ENCODE results near the gene BFAR.
A peak's percentile ranks its signal among the peaks of the same experiment; 100 is the strongest.
"Not testable (repeated sequence)": the region's sequence is repeated elsewhere in the genome, so short reads cannot be mapped to it uniquely, and the experiment has no call there.

Gene BFAR

DNA sequence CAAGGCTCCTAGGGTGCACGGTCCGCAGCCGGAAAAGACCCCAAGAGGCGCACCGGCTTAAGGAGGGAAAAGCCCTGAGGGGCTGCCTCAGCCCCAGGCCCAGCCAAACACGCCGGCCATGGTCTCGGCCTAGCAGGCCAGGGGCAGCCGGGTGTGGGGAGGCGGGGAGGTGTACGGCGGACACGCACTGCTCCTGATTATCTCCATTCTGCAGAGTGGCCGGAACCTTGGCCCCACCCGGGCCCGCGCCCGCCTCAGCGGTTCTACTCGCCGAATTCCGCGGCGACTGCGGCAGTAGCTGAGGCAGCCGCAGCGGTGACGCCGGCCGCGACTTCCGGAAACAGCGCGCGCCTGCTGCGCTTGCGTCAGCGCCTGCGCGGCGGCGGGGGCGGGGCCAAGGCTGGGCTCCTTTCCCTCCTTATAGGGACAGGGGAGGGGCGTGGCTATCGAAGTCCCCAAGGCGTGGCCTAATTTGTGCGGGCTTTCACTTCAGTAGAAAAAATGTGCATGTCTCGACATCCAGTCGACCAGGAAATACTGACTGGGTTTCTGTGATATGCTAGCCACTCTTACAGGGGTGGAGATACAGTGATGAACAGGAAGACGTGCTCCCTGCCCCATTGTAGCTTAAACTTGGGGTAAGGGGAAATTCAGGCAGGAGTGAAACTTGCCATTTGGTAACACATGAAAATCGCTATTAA is 2.7 kb upstream of the BFAR start, which contains the start of gene PARN:
Gene PARN, minus strand, starts transcription at position 342 of the 701 bp plus-strand sequence. Its CDS starts 135 bp downstream, at position 207.
- Histone ChIP-seq H2BK120ac (ENCODE audit: low read depth, low read length) (peak within 1 kb of the TSS; percentile 79), H3K36me3 (ENCODE audit: control insufficient read depth, insufficient read depth, low read length) (no peaks in the 10 kb centered on the region), H3K56ac (ENCODE audit: low read length) (peak within 1 kb of the TSS; percentile 97), H3K18ac (ENCODE audit: low read length) (peak within 1 kb of the TSS; percentile 25), H2BK5ac (ENCODE audit: low read length) (peak within 1 kb of the TSS; percentile 27), H3K23ac (ENCODE audit: low read length) (peak within 1 kb of the TSS; percentile 68), H2BK15ac (replicated peaks; ENCODE audit: low read depth) (no peak within 1 kb of the TSS), H3K27me3 (ENCODE audit: insufficient read depth, low read length, poor library complexity) (no peaks in the 10 kb centered on the region), H3K4me2 (ENCODE audit: low read length) (peak within 1 kb of the TSS; percentile 84), H3K4ac (ENCODE audit: low read depth, low read length) (peak within 1 kb of the TSS; percentile 74), H3K9ac (ENCODE audit: low read length) (peak within 1 kb of the TSS; percentile 94), H2AK5ac (ENCODE audit: low read length) (no peak within 1 kb of the TSS), H3K27ac (ENCODE audit: low read depth, low read length) (peak within 1 kb of the TSS; percentile 87), H3K79me2 (ENCODE audit: control insufficient read depth, insufficient read depth, low read length) (peaks cover 23% of the 10 kb centered on the region), H3K4me3 (ENCODE audit: low read length) (peak within 1 kb of the TSS; percentile 76), H3K4me1 (ENCODE audit: control insufficient read depth, low read depth, low read length) (peaks cover 6% of the 10 kb centered on the region), H3K79me1 (ENCODE audit: low read length) (peaks cover 13% of the 10 kb centered on the region), H4K5ac (ENCODE audit: low read length) (peak within 1 kb of the TSS; percentile 92), H4K8ac (ENCODE audit: low read depth, low read length) (peak within 1 kb of the TSS; percentile 15)
- peak; percentile 98 for DNase-seq
- WGBS (ENCODE audit: extremely low coverage, insufficient coverage, low lambda C conversion rate), result no CpG with 5 or more reads among the region's 51 CpGs

DNA sequence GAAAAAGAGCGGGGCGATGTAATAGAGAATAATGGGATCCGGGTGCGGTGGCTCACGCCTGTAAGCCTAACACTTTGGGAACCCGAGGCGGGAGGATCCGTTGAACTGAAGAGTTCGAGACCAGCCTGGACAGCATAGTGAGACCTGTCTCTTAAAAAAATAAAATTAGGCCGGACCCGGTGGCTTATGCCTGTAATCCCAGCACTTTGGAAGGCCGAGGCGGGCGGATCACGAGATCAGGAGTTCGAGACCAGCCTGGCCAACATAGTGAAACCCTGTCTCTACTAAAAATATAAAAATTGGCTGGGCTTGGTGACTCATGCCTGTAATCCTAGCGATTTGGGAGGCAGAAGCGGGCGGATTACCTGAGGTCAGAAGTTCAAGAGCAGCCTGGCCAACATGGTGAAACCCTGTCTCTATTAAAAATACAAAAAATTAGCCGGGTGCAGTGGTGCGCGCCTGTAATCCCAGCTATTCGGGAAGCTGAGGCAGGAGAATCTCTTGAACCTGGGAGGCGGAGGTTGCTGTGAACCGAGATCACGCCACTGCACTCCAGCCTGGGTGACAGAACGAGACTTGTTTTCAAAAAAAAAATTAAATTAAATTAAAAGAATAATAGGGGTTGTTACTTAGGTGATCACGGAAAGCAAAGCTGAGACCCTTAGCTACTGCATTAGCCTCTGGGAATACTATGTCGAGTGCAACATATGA is 2.0 kb upstream of the BFAR start:
- Histone ChIP-seq H3K79me1 (ENCODE audit: low read length) (peaks cover 15% of the 10 kb centered on the region), H3K56ac (ENCODE audit: low read length) (peak overlapping the region; percentile 87), H3K9ac (ENCODE audit: low read length) (peak overlapping the region; percentile 75), H4K5ac (ENCODE audit: low read length) (peak overlapping the region; percentile 92), H3K79me2 (ENCODE audit: control insufficient read depth, insufficient read depth, low read length) (peaks cover 29% of the 10 kb centered on the region), H3K4me2 (ENCODE audit: low read length) (peak overlapping the region; percentile 40), H3K4ac (ENCODE audit: low read depth, low read length) (peak overlapping the region; percentile 43), H3K27ac (ENCODE audit: low read depth, low read length) (peak overlapping the region; percentile 67)
- H2BK120ac ChIP-seq (ENCODE audit: low read depth, low read length); H3K36me3 ChIP-seq (ENCODE audit: control insufficient read depth, insufficient read depth, low read length); H3K4me1 ChIP-seq (ENCODE audit: control insufficient read depth, low read depth, low read length); H2BK15ac ChIP-seq (replicated peaks; ENCODE audit: low read depth); H2AK5ac ChIP-seq (ENCODE audit: low read length); H3K23ac ChIP-seq (ENCODE audit: low read length); H3K4me3 ChIP-seq (ENCODE audit: low read length); H3K18ac ChIP-seq (ENCODE audit: low read length); DNase-seq; H2BK5ac ChIP-seq (ENCODE audit: low read length); H4K8ac ChIP-seq (ENCODE audit: low read depth, low read length); H3K27me3 ChIP-seq (ENCODE audit: insufficient read depth, low read length, poor library complexity): not testable (repeated sequence)
- no CpG with 5 or more reads among the region's 29 CpGs for WGBS (ENCODE audit: extremely low coverage, insufficient coverage, low lambda C conversion rate)

DNA sequence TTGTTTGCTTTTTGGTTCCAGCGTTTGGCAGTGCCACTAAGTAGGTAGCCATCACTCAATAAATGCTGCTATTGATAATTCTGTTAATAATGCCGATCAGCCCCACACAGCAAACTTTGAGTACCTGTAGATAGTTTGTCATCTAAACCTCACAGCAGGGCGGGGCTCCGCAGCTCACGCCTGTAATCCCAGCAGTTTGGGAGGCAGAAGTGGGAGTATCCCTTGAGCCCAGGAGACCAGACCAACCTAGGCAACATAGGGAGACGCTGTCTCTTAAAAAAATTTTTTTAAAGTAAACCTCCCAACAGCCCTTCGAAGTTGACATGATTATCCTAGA is 1.6 kb downstream of the BFAR start:
- Histone ChIP-seq H3K27me3 (ENCODE audit: insufficient read depth, low read length, poor library complexity) (no peaks in the 10 kb centered on the region), H2BK120ac (ENCODE audit: low read depth, low read length) (no peak overlapping the region), H2AK5ac (ENCODE audit: low read length) (no peak overlapping the region), H3K36me3 (ENCODE audit: control insufficient read depth, insufficient read depth, low read length) (no peaks in the 10 kb centered on the region), H2BK5ac (ENCODE audit: low read length) (no peak overlapping the region), H3K18ac (ENCODE audit: low read length) (no peak overlapping the region), H3K4me1 (ENCODE audit: control insufficient read depth, low read depth, low read length) (peaks cover 4% of the 10 kb centered on the region), H4K8ac (ENCODE audit: low read depth, low read length) (no peak overlapping the region), H4K5ac (ENCODE audit: low read length) (no peak overlapping the region), H3K27ac (ENCODE audit: low read depth, low read length) (no peak overlapping the region), H3K4me2 (ENCODE audit: low read length) (peak overlapping the region; percentile 60), H3K9ac (ENCODE audit: low read length) (no peak overlapping the region), H3K4me3 (ENCODE audit: low read length) (no peak overlapping the region), H3K79me2 (ENCODE audit: control insufficient read depth, insufficient read depth, low read length) (peaks cover 40% of the 10 kb centered on the region), H3K56ac (ENCODE audit: low read length) (no peak overlapping the region), H2BK15ac (replicated peaks; ENCODE audit: low read depth) (no peak overlapping the region), H3K23ac (ENCODE audit: low read length) (no peak overlapping the region), H3K4ac (ENCODE audit: low read depth, low read length) (no peak overlapping the region), H3K79me1 (ENCODE audit: low read length) (peaks cover 11% of the 10 kb centered on the region)
- WGBS (ENCODE audit: extremely low coverage, insufficient coverage, low lambda C conversion rate), result no CpG with 5 or more reads among the region's 7 CpGs
- no peak for DNase-seq

DNA sequence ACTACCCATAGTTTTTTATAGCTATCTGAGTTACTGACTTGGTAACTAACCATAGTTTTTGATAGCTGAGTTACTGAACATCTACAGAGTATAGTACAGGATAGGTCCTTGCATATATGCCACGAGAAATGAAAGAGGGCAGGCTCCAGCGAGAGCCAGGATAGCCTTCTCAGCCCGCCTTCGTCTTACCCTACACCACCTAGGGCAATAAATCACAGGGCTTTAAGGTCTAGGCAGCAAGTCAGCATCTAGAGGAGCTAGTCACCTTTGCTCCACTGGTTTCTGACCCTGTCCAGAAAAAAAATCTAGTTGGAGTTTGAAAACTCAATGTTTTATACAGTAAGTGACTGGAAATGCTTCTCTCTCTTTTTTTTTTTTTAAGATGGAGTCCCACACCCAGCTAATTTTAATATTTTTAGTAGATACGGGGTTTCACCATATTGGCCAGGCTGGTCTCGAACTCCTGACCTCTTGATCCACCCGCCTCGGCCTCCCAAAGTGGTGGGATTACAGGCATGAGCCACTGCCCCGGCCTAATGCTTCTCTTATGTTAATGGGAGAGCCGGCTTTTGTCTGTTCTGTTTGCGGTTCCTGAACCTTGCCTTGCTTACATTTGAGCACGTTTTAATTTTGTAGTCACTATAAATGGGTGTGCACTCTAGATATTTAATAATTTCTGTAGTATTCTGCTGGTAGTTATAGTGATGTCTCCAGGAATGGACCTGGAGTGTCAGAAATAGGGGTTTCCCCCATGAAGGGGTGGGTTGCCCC is 2.8 kb downstream of the BFAR start:
- Histone ChIP-seq H3K23ac (ENCODE audit: low read length) (no peak overlapping the region), H3K27ac (ENCODE audit: low read depth, low read length) (no peak overlapping the region)
- WGBS (ENCODE audit: extremely low coverage, insufficient coverage, low lambda C conversion rate), result no CpG with 5 or more reads among the region's 12 CpGs

DNA sequence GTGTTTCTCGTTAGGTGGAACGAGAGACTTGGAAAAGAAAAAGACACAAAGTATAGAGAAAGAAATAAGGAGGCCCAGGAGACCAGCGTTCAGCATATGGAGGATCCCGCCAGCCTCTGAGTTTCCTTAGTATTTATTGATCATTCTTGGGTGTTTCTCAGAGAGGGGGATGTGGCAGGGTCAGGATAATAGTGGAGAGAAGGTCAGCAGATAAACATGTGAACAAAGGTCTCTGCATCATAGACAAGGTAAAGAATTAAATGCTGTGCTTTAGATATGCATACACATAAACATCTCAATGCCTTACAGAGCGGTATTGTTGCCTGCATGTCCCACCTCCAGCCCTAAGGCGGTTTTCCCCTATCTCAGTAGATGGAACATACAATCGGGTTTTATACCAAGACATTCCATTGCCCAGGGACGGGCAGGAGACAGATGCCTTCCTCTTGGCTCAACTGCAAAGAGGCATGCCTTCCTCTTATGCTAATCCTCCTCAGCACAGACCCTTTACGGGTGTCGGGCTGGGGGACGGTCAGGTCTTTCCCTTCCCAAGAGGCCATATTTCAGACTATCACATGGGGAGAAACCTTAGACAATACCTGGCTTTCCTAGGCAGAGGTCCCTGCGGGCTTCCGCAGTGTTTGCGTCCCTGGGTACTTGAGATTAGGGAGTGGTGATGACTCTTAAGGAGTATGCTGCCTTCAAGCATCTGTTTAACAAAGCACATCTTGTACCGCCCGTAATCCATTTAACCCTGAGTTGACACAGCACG is 3.6 kb downstream of the BFAR start:
- not testable (repeated sequence) for H3K18ac ChIP-seq (ENCODE audit: low read length); H2AK5ac ChIP-seq (ENCODE audit: low read length); H3K27me3 ChIP-seq (ENCODE audit: insufficient read depth, low read length, poor library complexity); H2BK15ac ChIP-seq (replicated peaks; ENCODE audit: low read depth); H3K4ac ChIP-seq (ENCODE audit: low read depth, low read length); H3K4me3 ChIP-seq (ENCODE audit: low read length); H2BK120ac ChIP-seq (ENCODE audit: low read depth, low read length); H3K27ac ChIP-seq (ENCODE audit: low read depth, low read length); H3K36me3 ChIP-seq (ENCODE audit: control insufficient read depth, insufficient read depth, low read length); H4K8ac ChIP-seq (ENCODE audit: low read depth, low read length); H3K23ac ChIP-seq (ENCODE audit: low read length); H4K5ac ChIP-seq (ENCODE audit: low read length); H3K4me1 ChIP-seq (ENCODE audit: control insufficient read depth, low read depth, low read length); H3K4me2 ChIP-seq (ENCODE audit: low read length); H2BK5ac ChIP-seq (ENCODE audit: low read length)
- H3K56ac ChIP-seq (ENCODE audit: low read length), result peak overlapping the region; percentile 42
- H3K79me1 ChIP-seq (ENCODE audit: low read length), result peaks cover 20% of the 10 kb centered on the region
- peak overlapping the region; percentile 21 for H3K9ac ChIP-seq (ENCODE audit: low read length)
- peaks cover 58% of the 10 kb centered on the region for H3K79me2 ChIP-seq (ENCODE audit: control insufficient read depth, insufficient read depth, low read length)
- WGBS (ENCODE audit: extremely low coverage, insufficient coverage, low lambda C conversion rate), result no CpG with 5 or more reads among the region's 17 CpGs
- peak; percentile 70 for DNase-seq

More for the DNA sequence above, 2.8 kb downstream of the BFAR start:
- no peak overlapping the region for H3K4ac ChIP-seq (ENCODE audit: low read depth, low read length)
- no peaks in the 10 kb centered on the region for H3K27me3 ChIP-seq (ENCODE audit: insufficient read depth, low read length, poor library complexity)
- no peak overlapping the region for H2AK5ac ChIP-seq (ENCODE audit: low read length)
- H3K18ac ChIP-seq (ENCODE audit: low read length), result peak overlapping the region; percentile 20
- DNase-seq, result no peak
- H3K56ac ChIP-seq (ENCODE audit: low read length), result peak overlapping the region; percentile 22
- peaks cover 2% of the 10 kb centered on the region for H3K4me1 ChIP-seq (ENCODE audit: control insufficient read depth, low read depth, low read length)
- H3K4me2 ChIP-seq (ENCODE audit: low read length), result peak overlapping the region; percentile 18
- H4K8ac ChIP-seq (ENCODE audit: low read depth, low read length), result no peak overlapping the region
- H3K9ac ChIP-seq (ENCODE audit: low read length), result peak overlapping the region; percentile 38
- H2BK5ac ChIP-seq (ENCODE audit: low read length), result no peak overlapping the region
- H3K79me1 ChIP-seq (ENCODE audit: low read length), result peaks cover 15% of the 10 kb centered on the region
- no peak overlapping the region for H4K5ac ChIP-seq (ENCODE audit: low read length)
- H3K79me2 ChIP-seq (ENCODE audit: control insufficient read depth, insufficient read depth, low read length), result peaks cover 51% of the 10 kb centered on the region
- no peak overlapping the region for H3K4me3 ChIP-seq (ENCODE audit: low read length)
- H2BK15ac ChIP-seq (replicated peaks; ENCODE audit: low read depth), result no peak overlapping the region
- no peak overlapping the region for H2BK120ac ChIP-seq (ENCODE audit: low read depth, low read length)
- H3K36me3 ChIP-seq (ENCODE audit: control insufficient read depth, insufficient read depth, low read length), result no peaks in the 10 kb centered on the region

Data from mesendoderm (in vitro differentiated cells).